ENCODE data around the gene RAB4A. TPM values are rescaled to one million over a fixed set of nuclear protein-coding genes. Genes with fewer than 3 reads are reported as not detected.

The RAB4A gene
- total RNA-seq, 2 donors from 2014 or later = 91.6 to 100 TPM

DNA sequence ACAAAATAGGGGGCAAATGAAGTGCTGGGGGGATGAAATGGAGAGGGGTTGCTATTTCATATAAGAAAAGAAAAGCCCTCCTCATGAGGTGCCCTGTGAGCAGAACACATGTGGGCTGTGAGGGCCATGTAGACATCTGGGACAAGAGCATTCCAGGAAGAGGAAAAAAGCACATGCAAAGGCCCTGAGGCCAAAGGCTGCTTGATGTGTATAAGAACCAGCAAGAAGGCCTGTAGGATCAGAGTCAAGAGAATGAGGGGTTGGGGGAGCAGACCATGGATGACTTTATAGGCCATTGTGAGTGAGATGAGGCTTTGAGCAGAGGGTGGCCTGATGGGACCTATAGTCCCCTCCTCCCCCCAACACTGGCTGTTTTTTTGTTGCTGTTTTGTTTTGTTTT is 7.7 kb upstream of the RAB4A start:
- ATAC-seq (no peak), DNase-seq (no peak)
- intact Hi-C loops (cut with DNase I) = loop anchor here (10.0 kb wide), 2 partner anchors 92 to 242 kb away; partner anchors contain the start of gene NUP133 (in 1 of the 2)

DNA sequence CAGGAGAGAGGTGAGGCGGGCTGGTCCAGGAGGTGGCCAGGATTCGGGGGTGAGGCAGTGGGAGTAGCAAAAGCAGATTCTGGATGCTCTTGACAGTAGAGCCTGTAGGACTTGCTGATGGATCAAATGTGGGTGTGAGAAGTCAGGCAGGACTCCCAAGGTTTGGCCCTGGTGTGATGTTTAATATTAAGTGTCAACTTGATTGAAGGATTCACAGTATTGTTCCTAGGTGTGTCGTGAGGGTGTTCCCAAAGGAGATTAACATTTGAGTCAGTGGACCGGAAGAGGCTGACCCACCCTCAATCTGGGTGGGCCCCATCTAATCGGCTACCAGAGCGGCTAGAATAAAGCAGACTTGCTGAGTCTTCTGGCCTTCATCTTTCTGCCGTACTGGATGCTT is 6.8 kb upstream of the RAB4A start:
- ATAC-seq (no peak), DNase-seq (no peak)
- intact Hi-C loops (cut with DNase I) = loop anchor here (10.0 kb wide), 2 partner anchors 91 to 241 kb away; partner anchors contain the start of gene NUP133 (in 1 of the 2)

DNA sequence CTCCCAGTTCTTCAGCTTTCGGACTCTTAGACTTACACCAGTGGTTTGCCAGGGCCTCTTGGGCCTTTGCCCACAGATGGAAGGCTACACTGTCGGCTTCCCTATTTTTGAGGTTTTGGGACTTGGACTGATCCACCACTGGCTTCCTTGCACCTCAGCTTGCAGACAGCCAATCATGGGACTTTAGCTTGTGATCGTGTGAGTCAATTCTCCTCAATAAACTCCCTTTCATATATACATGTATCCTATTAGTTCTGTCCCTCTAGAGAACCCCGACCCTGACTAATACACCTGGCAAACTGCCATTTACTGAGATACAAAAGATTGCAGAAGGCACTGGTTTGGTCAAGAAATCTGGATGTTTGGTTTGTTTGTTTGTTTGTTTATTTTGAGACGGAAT is 6.4 kb upstream of the RAB4A start:
- DNase-seq = no peak
- intact Hi-C loops (cut with DNase I) = loop anchor here (10.0 kb wide), 2 partner anchors 90 to 240 kb away; partner anchors contain the start of gene NUP133 (in 1 of the 2)
- ATAC-seq = no peak

DNA sequence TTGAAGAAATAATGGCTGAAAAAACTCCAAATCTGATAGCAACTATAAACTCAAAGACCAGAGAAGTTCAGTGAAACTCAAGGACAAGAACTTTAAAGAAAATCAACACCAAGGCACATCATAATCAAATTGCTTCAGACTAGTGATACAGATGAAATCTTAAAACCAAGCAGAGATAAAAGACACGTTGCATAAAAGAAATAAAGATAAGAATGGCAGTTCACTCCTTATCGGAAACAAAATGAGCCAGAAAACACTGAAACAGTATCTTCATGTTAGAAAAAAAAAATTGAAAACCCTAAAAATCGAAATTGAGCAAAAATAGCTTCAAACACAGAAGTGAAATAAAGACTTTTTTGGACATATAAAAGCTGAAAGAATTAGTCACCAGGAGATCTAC is 4.6 kb upstream of the RAB4A start:
- intact Hi-C loops (cut with DNase I) = loop anchor here (10.0 kb wide), 2 partner anchors 89 to 239 kb away; partner anchors contain the start of gene NUP133 (in 1 of the 2)
- no peak for DNase-seq
- ATAC-seq = no peak

DNA sequence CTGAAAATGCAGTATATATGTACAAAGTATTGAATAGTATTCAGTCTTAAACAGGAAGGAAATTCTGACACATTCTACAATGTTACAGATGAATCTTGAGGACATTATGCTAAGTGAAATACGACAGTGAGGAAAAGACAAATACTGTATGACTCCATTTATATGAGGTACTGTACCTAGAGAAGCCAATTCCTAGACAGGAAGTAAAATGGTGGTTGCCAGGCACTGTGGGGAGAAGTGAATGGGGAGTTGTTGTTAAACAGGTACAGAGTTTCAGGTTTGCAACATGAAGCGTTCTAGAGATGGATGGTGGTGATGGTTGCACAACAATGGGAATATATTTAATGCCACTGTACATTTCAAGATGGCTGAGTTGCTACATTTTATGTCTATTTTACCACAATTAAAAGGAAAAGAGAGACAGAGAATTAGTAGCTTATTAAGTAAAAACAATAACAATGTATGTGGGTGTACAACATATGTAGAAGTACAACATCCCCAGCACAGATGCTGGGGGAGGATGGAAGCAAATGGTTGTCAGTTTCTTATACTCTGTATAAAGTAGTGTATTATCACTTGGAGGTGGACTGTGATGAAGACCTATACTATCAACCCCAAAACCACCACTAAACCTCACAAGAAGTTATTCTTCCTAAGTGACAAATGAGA is 3.9 kb upstream of the RAB4A start:
- no peak for DNase-seq
- ATAC-seq = no peak
- intact Hi-C loops (cut with DNase I) = loop anchor here (10.0 kb wide), 2 partner anchors 88 to 238 kb away; partner anchors contain the start of gene NUP133 (in 1 of the 2)

DNA sequence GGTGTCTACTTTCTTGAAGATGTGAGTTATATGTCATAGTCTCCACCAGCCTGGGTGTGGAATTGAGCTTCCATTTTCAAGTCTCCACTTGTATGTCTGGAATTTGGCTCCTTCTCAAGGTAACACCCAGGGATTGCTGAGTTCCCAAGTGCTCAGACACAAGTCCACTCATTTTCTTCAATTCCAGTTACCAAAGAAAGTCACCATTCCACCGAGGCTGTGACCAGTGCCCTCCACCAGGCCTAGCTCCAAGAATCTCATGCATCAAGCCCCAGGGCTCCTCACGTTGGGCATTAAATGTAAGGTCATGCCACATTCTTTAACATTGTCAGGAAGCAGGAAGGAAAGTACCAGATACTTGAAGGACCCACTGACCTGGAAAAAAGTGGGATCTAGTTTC is 2.4 kb upstream of the RAB4A start:
- DNase-seq (no peak), ATAC-seq (no peak)
- intact Hi-C loops (cut with DNase I) = loop anchor here (10.0 kb wide), 2 partner anchors 86 to 236 kb away; partner anchors contain the start of gene NUP133 (in 1 of the 2)

DNA sequence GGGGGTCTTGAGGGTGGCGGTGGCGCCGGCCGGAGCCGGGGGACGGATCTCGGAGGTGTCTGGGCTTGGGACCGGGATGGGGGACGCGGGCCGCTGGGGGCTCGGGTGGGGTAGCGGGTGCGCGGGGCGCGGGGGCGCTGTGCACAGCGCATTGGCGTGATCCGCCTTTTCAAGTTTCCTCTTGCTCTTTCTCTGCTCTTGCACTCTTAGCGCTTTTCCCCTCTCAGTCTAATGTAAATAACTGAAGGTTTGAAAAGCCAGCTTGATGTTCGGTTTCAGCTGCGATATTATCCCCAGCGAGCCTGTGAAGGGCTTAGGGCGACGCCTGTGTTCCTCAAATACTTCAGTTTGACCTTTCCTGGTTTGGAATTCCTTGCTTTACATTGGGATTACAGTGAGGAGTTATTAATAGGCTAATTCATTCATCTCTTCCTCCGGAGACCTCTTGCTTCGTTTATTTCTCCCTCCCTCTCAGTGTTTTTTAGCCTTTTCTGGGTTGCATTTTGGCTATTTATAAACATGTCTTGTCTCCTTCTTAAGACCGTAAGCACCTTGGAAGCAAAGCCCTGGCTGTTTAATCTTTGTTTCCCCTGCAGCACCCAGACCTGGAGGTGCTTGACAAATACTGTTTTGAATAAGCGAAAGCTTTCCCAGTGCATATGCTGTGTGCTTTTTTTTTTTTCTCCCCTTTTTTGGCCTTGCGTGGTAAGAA is 693 bp downstream of the RAB4A start:
- DNase-seq (no peak), ATAC-seq (peak; percentile 44 to 67)
- intact Hi-C loops (cut with DNase I) = no loop called here

DNA sequence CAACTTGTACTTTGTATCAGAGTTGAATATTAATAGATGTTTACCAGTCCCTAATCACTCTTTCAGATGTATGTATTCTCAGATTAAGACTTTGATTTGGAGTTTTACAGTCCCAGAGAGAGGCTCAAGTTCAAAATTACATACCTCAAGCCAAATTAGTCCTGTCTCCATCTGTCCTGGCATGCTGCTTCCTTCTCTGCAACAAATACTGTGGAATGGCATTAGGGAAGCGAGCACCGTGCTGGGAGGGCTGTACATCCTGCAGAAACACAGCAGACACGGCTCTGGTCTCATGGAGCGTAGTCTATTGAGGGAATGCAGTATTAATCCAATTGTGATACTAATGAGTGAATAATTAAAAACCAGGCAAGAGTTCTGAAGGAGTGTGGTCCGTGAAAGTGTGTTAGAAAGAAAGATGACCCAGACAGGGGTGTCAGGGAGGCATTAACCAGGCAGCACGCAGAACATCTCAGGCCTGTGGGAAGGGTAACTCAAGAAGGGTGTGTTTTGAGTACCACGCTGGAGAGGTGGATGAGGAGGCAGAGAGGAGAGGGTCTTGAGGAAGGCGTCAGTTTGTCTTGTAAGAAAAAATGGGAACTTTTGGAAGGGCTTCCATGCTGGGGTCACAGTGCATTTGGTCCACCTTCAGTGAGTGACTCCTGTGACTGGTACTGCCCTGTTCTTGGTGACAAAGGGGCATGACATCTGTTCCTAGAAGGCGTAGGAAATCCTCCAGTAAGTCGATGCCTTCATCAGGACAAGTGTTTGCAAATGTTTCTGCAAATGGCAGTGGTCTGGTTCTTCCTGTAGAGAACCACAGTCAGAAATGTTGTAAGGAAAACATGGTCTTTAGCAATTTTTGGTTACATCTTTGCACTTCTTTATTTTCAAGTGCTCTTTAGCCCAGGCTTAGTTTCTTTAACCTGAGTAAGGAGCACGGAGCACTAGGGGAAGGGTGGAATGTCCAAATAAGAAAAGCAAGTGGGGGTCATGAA is 1.6 kb downstream of the RAB4A start:
- intact Hi-C loops (cut with DNase I) = no loop called here
- DNase-seq = no peak
- ATAC-seq = no peak

DNA sequence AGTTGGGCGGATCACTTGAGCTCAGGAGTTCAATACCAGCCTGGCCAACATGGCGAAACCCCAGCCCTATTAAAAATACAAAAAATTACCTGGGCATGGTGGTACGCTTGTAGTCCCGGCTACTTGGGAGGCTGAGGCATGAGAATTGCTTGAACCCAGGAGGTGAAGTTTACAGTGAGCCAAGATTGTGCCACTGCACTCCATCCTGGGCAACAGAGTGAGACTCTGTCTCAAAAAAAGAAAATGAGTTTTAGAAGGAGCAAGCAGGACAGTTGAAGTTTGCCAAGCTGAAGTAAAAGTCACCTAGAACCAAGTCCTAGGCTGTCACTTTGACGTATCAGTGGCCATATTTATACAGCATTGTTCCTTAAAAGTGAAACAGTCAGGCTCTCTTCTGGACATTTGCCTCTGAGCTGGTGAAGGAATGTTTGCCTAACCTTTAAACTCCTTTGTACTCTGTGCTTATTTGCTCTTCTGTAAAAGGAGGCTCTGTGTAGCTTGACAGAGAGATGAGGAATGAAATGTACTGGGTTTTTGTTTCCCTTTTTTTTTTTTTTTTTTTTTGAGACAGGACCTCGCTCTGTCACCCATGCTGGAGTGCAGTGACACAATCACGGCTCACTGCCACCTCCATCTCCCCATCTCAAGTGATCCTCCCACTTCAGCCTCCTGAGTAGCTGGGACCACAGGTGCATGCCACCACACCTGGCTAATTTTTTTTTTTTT is 2.8 kb downstream of the RAB4A start:
- DNase-seq (no peak), ATAC-seq (no peak)
- intact Hi-C loops (cut with DNase I) = no loop called here

DNA sequence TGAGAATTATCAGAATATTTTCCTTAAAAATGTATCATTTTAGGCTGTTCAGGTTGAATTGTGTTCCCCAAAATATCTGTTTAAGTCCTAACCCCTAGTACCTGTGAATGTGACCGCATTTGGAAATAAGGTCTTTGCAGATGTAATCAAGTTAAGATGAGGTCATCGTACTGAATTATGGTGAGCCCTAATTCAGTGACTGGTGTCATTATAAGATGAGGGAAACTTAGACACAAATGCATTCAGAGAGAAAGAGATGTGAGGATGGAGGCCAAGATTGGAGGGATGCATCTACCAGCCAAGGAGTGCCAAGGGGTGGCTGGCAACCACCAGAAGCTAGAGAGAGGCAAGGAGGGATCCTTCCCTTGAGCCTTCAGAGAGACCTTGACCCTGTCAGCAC is 4.1 kb downstream of the RAB4A start:
- no peak for DNase-seq
- intact Hi-C loops (cut with DNase I) = no loop called here
- ATAC-seq = no peak

DNA sequence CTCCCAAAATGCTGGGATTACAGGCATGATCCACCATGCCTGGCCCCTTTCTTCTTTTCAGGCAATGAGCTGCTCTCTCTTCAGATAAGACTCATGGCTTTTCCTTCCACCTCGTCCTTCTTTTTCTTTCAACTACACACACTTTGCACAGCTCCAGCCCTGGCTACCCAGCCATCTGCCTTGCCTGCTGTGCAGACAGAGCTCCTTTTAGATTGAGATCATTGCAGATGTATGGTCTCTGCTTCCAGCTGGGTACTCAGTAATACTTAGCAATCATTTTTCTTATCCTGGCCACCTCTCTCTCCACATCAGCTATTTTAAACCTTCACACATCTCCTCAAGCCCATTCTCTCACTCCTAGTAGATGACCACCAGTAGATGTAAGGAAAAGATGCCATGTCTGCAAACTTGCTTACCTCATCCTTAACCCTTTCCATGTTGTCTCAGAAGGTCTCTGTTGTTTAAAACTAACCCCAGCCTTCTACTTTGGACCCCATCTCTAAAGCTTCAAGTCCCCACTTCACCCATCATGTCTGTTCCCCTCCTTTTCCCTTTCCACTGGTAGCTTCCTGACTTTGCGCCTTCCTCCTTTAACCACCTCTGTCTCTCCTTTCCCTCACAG is 7.3 kb downstream of the RAB4A start:
- no peak for DNase-seq
- intact Hi-C loops (cut with DNase I) = no loop called here
- no peak for ATAC-seq

DNA sequence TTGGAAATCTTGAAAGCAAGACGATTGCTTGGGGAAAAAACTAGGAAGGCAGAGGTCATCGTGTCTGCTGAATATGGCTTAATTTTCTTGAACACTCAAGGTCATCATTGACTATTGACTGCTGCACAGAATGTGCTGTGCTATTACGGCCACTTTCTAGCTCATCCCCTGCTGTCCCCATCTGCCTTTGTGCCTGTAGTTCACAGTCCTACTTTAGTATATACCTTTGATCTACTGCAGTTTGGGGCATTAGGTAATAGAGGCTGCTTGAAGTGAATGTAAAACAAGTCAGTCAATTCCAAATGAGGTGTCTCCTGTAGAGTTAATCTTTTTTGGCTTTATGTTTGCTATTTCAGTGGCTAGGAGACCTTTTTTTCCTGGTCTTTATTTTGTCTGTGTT is 8.3 kb downstream of the RAB4A start:
- no peak for DNase-seq
- no peak for ATAC-seq
- intact Hi-C loops (cut with DNase I) = no loop called here

DNA sequence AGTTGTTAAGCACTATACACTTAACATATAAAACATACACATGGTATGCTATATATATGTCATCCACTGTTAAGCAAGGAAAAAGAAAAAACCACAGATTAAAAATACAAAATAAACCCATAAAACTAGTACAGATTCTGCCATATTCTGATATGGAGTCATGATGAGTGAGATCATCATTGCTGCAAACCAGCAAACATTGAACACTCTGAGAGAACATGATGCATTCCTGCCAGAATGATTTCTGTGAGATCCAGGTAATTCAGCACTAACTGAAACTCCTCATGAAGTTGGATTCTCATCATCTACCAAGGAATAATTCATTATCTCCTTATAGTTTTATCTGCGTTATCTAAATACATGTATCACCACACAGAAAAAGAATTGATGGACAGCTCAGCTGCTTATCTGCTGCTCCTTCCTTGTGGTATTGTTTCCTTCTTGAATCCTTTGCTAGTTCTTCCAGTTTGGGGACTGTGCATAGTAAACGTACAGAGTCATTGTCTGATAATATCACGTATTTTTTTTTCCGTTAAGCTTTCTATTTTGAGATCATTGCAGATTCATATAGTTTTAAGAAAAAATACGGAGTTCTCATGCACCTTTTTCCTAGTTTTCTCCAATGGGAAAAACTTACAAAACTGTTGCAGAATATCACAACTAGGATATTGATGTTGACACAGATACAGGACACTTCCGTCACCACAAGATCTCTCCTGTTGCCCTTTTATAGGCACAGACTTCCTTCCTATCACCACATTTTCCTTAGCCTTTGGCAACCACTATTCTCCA is 9.3 kb downstream of the RAB4A start:
- intact Hi-C loops (cut with DNase I) = no loop called here
- ATAC-seq = no peak
- DNase-seq = no peak

DNA sequence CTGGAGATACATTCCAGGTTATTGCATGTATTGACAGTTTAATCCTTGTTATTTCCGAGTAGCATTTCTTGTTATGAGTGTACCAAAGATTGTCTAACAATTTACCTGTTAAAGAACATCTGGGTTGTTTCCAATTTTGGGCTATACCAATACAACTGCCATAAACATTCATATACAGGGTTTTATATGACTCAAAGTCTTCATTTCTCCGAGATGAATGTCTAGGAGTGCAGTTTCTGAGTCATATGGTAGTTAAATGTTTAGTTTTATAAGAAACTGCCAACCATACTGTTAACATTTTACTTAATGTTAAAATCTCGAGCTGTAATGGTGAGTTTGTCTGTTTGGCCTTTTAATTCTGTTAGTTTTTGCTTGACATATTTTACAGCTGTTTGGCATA is 10.0 kb downstream of the RAB4A start:
- no peak for ATAC-seq
- intact Hi-C loops (cut with DNase I) = no loop called here
- DNase-seq = no peak

DNA sequence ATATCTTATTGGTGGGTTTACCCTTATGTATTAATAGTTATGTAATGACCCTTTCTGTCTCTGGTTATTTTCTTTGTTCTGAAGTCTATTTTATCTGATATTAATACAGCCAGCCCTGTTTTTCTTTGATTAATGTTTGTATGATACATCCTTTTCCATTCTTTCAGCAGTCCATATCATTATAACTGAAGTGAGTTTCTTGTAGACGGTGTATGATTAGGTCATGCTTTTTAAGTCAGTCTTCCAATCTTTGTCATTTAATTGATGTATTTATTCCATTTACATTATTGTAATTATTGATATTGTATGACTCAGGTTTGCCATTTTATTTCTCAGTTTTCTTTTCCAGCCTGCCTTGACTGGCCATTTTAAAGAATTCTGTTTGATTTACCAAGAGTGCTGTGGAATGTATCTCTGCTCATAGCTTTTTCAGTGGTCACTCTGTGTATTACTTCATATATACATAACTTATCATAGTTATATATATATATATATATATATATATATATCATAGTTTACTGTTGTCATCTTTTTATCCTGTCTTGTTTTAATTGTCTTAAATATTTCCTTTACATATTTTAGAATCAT is 10.5 kb downstream of the RAB4A start:
- intact Hi-C loops (cut with DNase I) = no loop called here
- DNase-seq (no peak), ATAC-seq (no peak)

DNA sequence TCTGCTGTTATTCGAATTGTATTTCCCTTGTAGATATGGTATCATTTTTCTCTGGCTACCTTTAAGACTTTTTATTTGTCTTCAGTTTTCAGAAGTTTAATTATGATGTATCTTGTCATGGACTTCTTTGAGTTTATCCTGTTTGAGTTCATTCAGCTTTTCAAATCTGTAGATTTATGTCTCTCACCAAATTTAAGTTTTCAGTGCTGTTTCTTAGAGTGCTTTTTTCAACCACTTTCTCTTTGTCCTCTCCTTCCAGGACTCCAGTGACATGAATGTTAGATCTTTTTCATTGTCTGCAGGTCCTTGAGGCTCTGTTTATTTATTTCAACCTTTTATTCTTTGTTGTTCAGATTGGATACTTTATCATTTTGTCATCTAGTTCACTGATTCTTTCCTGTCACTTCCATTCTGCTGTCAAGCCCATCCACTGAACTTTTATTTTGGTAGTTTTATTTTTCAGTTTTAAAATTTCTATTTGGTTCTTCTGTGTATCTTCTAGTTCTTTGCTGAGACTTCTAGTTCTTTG is 11.4 kb downstream of the RAB4A start:
- ATAC-seq (no peak), DNase-seq (no peak)
- intact Hi-C loops (cut with DNase I) = no loop called here

DNA sequence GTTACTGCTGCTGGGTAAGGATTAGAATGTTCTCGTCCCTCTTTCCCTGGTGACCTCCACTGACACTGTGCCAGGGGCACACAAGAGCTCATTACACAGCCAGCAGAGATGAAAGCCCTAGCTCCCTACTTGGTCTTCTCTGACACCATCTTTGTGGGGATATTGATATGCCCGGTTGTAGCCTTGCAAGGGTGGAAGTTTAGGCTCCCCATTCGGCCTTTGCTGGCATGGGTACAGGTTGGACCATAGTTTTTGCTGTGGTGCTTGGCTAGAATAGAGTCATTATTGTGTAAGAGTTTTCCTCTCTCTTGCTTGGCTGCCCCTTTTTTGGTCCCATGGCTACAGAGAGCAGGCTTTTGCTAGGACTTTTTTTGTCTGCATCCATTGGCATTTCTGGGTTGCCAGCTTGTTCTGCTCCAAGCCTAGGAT is 12.3 kb downstream of the RAB4A start:
- ATAC-seq = peak; percentile 54 to 78
- intact Hi-C loops (cut with DNase I) = no loop called here
- DNase-seq = no peak
